NCI-H2171 (cell line): ENCODE data around the gene ALDH3B2.
"Not testable (repeated sequence)": the region's sequence is repeated elsewhere in the genome, so short reads cannot be mapped to it uniquely, and the experiment has no call there.

Experiments used
- DNase-seq: peaks from one replicate; lab custom pipeline; 2025; lab: John Stamatoyannopoulos, UW

Gene ALDH3B2

DNA sequence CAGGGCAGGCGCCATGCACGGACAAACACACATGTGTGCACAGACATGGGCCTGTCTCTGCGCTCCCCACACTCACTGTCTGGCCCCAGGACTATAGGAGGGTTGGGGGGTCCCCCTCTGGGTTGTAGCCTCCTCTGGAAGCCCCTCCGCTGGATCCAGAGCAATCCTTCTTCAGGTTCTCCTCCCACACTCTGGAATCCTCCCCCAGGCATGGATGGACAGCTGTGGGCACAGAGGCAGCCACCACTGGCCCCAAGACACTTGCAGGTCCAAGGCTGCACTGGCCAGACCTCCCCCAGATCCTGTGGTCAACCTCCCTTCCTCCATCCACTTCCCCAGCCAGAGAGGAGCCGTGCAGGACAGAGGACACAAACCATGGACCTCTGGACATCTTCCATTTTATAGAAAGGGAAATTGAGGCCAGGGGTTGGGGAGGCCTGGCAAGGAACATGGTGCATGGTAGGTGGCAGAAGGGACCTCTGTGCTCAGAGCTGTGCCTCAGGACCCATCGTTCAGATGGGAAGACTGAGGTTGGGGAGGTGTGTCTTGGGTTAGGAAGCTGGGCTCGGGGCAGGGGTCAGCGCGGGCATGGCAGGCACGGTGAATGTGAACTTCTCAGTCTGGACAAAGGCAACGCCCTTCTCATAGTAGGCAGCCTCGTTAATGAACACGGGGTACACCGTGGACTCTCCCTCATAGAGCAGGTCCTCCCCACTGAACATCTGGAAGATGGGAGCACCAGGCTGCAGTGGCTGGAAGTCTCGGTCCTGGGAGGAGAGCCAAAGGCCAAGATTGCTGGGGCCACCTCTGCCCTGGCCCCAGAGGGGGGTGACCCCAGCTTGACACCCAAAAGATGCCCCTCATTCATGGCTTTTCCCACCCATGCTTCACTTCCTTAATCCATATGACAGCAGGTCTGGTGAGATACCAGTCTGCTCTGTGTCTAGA, 32.0 kb downstream of the ALDH3B2 start:
- no peak for DNase-seq

DNA sequence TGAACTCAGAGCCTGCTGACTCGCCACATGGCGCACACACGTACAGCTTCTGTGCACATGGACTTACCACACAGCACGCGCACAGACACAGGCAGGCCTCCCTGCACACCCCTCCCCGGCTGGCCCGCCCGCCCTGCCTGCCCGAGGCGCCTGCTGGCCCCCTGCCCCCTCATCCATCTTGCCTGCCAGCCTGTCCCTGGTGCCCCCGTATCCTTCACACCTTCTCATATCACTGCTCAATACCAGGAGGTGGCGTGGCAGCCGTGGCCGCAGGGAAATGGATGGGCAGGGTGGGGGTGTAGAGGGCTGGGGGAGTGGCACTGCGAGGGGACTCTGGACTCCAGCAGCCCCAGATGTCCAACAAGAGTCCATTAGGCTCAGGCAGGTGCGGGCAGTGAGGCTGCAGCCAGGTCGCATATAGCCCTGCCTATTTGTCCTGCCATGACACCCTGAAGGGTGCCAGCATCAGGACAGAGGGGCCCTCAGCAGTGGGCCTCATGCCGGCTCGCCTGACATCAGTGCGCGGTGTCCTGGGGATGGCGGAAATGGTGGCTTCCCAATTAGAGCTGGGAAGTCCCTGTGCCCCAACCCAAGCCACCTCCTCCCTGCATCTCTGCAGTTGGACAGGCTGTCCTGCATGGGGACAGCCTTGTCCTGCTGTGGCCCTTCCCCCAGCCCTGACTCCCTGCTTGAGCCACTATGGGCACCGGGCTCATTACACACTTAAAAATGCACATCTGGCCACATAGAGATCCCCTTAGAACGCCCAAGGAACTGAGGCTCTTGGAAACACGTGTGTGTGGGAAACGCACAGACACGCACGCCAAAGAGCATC, 32.9 kb downstream of the ALDH3B2 start:
- DNase-seq: no peak

- DNase-seq: no peak
These were observed 33.6 kb downstream of the ALDH3B2 start for GRCh38 chr11:67640758-67641337.

DNA sequence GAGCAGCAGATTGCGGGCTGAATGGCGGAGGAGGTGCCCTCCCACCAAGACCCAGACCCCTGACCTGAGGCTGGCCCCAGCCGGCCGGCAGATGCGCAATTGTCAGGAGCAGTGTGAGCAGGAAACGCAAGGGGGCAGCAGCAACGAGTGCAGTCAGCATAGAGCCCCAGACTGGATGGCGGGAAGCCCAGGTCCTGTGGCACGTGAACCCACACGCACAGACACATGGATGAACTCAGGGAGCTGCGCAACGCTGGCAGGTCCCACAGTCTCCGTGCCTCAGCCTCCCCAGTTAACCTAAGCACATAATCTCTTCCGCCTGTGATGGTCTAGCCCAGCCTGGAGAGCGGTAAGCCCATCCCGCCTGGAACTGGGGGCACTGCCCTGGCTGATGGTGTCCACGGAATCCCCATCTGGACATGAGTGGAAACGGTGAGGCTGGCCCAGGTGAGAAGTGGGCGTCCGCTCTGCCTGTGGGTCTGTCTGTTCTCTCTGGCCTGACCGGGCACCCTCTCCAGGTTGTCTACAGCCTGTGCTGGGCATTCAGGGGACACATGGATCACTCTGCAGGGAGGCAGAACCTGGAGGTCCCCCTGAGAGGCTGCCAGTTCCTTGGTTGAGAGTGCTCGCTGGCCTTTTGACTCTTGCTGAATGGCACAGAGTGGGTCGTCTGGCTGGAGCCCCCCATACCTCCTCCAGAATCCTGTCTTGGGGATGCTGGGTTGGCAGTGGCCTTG, 34.2 kb downstream of the ALDH3B2 start:
- no peak for DNase-seq

DNA sequence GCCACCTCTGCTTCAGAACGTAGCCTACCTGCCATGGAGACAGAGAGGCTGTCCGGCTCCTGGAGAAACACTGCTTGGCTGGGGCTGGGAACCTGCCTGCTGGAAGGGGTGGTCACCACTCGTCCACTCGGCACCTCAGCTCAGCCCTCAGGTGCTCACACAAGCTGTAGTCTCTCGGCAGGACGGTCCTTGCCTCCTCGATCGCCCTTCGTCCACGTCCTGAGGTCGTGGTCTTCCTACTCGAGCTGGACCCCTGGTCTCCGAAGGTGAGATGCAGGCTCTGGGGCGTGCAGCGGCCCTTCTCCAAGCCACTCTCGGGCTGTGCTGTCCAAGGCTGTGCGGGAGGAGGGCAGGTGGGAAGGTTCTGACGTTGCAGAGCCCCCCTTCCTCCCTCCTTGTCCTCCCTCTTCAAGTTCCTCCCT, 35.0 kb downstream of the ALDH3B2 start, which contains the start of gene TBX10:
TBX10 (minus strand) TSS at position 326 of the 422 bp plus-strand sequence; CDS start at position 35, 291 bp downstream.
- DNase-seq: no peak

- no peak for DNase-seq
These were observed 35.6 kb downstream of the ALDH3B2 start for GRCh38 chr11:67638535-67639437.

DNA sequence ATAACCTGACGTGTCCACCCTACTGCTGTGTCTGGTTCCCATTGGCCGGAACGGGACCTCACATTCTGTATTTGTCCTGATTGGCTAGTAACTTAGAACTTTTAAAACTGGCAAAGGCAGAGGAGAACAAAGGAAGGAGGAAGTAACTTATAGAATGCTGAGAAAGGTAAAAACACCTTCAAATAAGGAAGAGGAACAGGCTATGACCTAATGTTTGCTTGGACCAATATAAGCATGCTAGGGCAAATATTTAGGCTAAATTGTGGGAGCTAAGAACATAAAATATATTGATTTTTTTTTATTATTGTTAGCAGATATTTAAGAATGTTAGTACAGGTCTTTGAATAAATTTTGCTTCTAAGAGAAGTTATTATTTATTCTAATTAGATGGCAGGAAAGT, 37.0 kb downstream of the ALDH3B2 start:
- not testable (repeated sequence) for DNase-seq

GRCh38 chr11:67636962-67637361, 37.5 kb downstream of the ALDH3B2 start:
- DNase-seq: no peak

DNA sequence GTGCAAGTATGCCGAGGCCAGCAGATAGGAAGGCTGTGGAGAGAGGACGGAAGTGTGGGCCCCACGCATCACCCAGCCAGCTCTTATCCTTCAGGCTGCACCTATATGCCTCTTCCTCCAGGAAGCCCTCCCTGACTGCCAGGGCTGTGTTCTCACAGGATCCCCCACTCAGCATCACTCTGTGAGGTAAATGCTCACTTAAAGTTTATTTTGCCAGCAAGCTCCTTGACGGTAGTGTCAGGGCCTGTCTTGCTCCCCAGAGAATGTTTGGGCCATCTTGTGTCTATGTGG, 39.2 kb downstream of the ALDH3B2 start:
- no peak for DNase-seq

GRCh38 chr11:67634366-67635230, 39.8 kb downstream of the ALDH3B2 start:
- no peak for DNase-seq

DNA sequence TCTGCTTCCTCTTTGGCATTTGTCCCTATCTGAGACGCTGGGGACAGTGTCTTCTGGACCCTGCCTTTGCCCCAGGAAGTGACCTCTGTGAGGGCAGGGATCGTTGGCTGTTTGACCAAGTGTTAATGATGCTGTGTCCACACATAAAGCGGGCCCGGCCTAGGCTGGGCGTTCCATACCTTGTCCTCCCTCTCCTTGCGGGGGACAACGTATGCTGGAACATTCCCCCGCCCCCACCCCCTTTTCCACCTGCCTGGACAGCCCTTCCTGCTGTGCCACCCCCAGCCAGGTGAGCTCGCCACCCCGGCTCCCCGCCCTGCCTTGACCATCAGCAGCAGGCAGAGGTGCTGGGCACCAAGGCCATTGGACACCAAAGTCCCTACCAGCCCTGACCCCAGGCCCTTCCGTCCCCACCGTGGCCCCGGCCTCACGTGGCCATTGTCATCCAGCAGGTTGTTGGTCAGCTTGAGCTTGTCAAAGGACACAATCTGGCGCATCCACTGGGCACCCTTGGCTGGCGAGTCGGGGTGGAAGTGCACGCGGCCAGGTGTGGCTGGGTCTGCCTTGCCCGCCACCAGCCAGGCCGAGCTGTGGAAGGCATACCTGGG, 40.6 kb downstream of the ALDH3B2 start:
- no peak for DNase-seq

- DNase-seq: no peak
These were observed 41.3 kb downstream of the ALDH3B2 start for GRCh38 chr11:67632982-67633755.

DNA sequence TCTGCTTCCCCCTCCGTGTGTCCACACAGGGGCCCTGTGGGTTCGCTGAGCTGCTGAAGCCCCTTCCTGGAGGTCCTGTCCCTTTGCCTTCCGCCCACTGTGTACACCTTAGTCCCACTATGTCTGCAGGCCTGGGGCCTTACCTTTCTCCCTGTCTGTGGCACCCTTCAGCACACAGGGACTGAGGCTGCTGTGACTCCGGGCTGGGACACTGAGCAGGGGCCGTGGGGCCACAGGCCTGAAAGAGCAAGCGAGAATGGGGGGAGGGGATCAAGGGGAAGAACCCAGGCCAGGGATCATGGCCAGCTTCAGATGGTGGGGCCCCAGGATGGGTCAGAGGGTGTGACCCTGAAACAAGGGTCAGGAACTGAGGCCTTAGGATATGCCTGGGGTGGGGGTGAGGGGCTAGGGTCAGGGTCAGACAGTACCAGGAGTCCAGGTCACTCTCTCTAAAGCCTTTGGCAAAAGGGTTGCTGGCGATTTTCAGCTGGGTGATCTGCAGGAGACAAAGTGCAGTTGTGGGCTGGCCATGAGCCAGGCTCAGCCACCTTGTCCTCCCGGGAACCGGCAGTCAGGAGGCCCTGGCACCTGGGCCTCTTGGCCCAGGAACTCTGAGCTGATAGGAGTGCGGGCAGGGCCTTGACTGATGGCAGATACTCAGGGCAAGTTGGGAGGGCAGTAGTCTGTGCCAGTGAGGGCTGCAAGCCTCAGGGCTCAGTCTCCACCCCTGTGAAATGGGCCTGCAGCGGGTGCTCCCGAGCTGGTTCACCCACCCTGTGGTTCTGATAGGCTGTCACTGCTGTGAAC, 42.0 kb downstream of the ALDH3B2 start:
- no peak for DNase-seq

DNA sequence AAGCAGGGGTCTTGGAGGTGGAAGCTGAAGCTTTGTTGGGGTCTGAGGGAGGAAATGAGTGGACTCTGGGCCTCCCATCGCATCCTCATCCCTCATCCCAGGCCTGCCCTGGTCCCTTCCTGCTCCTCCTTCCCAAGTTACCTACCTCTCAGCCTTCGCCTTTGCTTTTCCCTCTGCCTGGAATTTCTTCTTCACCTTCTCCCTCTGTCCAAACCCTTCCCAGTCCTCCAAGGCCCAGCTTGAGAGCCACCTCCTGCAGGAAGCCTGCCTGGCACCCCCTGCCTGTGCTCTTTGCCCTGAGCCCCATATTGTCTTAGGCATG, 42.6 kb downstream of the ALDH3B2 start:
- no peak for DNase-seq

GRCh38 chr11:67631411-67631810, 43.0 kb downstream of the ALDH3B2 start:
- no peak for DNase-seq

DNA sequence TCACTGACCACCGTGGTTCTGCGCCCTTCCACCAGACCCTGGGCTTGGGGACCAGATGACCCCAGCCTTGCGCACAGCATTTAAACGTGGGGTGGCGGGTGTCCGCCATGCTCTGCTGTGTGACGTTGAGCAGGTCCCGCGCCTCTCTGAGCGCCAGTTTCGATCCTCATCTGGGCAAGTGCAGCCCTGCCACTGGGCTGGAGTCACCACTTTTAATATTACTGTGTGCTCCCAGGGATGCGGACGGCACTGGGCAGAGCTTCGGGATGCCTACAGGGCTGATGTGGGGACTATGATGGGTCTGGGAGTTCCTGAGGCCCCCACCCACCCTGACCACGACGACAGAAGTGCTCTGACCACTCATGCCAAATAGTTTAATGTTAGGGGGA, 43.5 kb downstream of the ALDH3B2 start:
- DNase-seq: no peak

GRCh38 chr11:67630228-67630942, 44.0 kb downstream of the ALDH3B2 start:
- DNase-seq: peak; percentile 97
